Ascending aorta (tissue), 2 donors: ENCODE measurements around the gene ERVK3-1. TPM values are rescaled to one million over a fixed set of nuclear protein-coding genes. Genes with fewer than 3 reads are reported as not detected.

ENCODE experiments used
- DNase-seq, 2 donors: peaks; one replicate each; pipeline ENCODE4 v3.0.0-alpha.2; 2019; ENCODE audit warnings: low spot score in 2 of 2
- H3K27ac ChIP-seq, 2 donors: fragments of 200-600 bp; sonication (generic); one replicate each; pipeline ENCODE4 v1.5.1; 2016 to 2017; ENCODE audit warnings: mild to moderate bottlenecking in 1 of 2
- H3K27me3 ChIP-seq: fragments of 200-600 bp; sonication (generic); one replicate; pipeline ENCODE4 v1.5.1; 2017
- H3K36me3 ChIP-seq, 2 donors: fragments of 200-600 bp; sonication (generic); one replicate each; pipeline ENCODE4 v1.5.1; 2016
- H3K4me1 ChIP-seq, 2 donors: fragments of 200-600 bp; sonication (generic); one replicate each; pipeline ENCODE4 v1.5.1; 2016 to 2017; ENCODE audit warnings: mild to moderate bottlenecking in 1 of 2
- H3K4me3 ChIP-seq, 2 donors: fragments of 200-600 bp; sonication (generic); one replicate each; pipeline ENCODE4 v1.5.1; 2016 to 2017; ENCODE audit warnings: mild to moderate bottlenecking in 1 of 2
- H3K9me3 ChIP-seq, 2 donors: fragments of 200-600 bp; sonication (generic); one replicate each; pipeline ENCODE4 v1.5.1; 2016
- intact Hi-C: fragments of 100-400 bp; cut with DNase I; formaldehyde crosslinking; loops from one replicate; pipeline ENCODE4 v1.15.1; 2023
- total RNA-seq: library from RNA; depleted of rRNA; stranded (reverse); fragments of >200 nt; gene quantifications from one replicate; pipeline ENCODE4 v1.1.0, GENCODE V29; 2016
- TF ChIP-seq, protein P1 (sequence below), 3 experiments: fragments of 200-600 bp in 2 of 3; fragments of 450-650 bp in 1 of 3; sonication (generic) in 2 of 3; IDR thresholded peaks; one replicate each; pipeline ENCODE4 v1.5.1; 2016 to 2019; ENCODE audit warnings: antibody characterized with exemption in 3 of 3, mild to moderate bottlenecking in 1 of 3, moderate library complexity in 1 of 3

Gene ERVK3-1
- total RNA-seq, 1 donor from 2014 or later, result 35.0 TPM

- no peaks in the 10 kb centered on the region for H3K4me1 ChIP-seq
- H3K27me3 ChIP-seq, result no peaks in the 10 kb centered on the region
- TF ChIP-seq, protein P1, sequence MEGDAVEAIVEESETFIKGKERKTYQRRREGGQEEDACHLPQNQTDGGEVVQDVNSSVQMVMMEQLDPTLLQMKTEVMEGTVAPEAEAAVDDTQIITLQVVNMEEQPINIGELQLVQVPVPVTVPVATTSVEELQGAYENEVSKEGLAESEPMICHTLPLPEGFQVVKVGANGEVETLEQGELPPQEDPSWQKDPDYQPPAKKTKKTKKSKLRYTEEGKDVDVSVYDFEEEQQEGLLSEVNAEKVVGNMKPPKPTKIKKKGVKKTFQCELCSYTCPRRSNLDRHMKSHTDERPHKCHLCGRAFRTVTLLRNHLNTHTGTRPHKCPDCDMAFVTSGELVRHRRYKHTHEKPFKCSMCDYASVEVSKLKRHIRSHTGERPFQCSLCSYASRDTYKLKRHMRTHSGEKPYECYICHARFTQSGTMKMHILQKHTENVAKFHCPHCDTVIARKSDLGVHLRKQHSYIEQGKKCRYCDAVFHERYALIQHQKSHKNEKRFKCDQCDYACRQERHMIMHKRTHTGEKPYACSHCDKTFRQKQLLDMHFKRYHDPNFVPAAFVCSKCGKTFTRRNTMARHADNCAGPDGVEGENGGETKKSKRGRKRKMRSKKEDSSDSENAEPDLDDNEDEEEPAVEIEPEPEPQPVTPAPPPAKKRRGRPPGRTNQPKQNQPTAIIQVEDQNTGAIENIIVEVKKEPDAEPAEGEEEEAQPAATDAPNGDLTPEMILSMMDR (IDR thresholded peaks at IDR 0.05), result no peak
- peak overlapping the region; percentile 67 to 96 for H3K4me3 ChIP-seq
- peaks cover 16 to 61% of the 10 kb centered on the region in 2 donors for H3K9me3 ChIP-seq
- peak overlapping the region; percentile 77 to 92 for H3K27ac ChIP-seq
- H3K36me3 ChIP-seq, result peaks cover 4 to 26% of the 10 kb centered on the region in 2 donors
- intact Hi-C loops, result loop anchor here (1.0 kb wide), 3 partner anchors 27 to 95 kb away; partner anchors contain the start of genes ERVK3-1, ZNF274 and ZSCAN22
- DNase-seq, result no peak
Measured at GRCh38 chr19:58277748-58278540, 27.2 kb upstream of the ERVK3-1 start.

GRCh38 chr19:58278541-58279041, 26.6 kb upstream of the ERVK3-1 start, which contains the start of gene ZNF8:
ZNF8 (plus strand) TSS chr19:58278955; CDS start chr19:58279082, 127 bp downstream.
- TF ChIP-seq, protein P1 (IDR thresholded peaks at IDR 0.05), result peak in 1 of 3 experiments; percentile 14

GRCh38 chr19:58279042-58279924, 25.9 kb upstream of the ERVK3-1 start:
- peak; percentile 21 to 72 for DNase-seq
- peak overlapping the region; percentile 67 to 96 for H3K4me3 ChIP-seq
- no peaks in the 10 kb centered on the region for H3K4me1 ChIP-seq
- H3K36me3 ChIP-seq, result peaks cover 0 to 23% of the 10 kb centered on the region in 2 donors
- peaks cover 3 to 53% of the 10 kb centered on the region in 2 donors for H3K9me3 ChIP-seq
- TF ChIP-seq, protein P1 (IDR thresholded peaks at IDR 0.05), result no peak
- peak overlapping the region; percentile 77 to 92 for H3K27ac ChIP-seq
- no peaks in the 10 kb centered on the region for H3K27me3 ChIP-seq
- intact Hi-C loops, result no loop called here

More at GRCh38 chr19:58278541-58279041, 26.6 kb upstream of the ERVK3-1 start, which contains the start of gene ZNF8:
- intact Hi-C loops, result loop anchor here (1.0 kb wide), 3 partner anchors 27 to 95 kb away; partner anchors contain the start of genes ERVK3-1, ZNF274 and ZSCAN22
- DNase-seq, result peak; percentile 91 to 98
- peak within 1 kb of the TSS; percentile 67 to 96 for H3K4me3 ChIP-seq
- H3K36me3 ChIP-seq, result peaks cover 3 to 23% of the 10 kb centered on the region in 2 donors
- peak within 1 kb of the TSS; percentile 77 to 92 for H3K27ac ChIP-seq
- H3K27me3 ChIP-seq, result no peaks in the 10 kb centered on the region
- H3K9me3 ChIP-seq, result peaks cover 10 to 54% of the 10 kb centered on the region in 2 donors
- no peaks in the 10 kb centered on the region for H3K4me1 ChIP-seq

GRCh38 chr19:58279925-58280316, 25.3 kb upstream of the ERVK3-1 start:
- Histone ChIP-seq H3K36me3 (peaks cover 0 to 22% of the 10 kb centered on the region in 2 donors), H3K4me3 (peak overlapping the region; percentile 67 to 96), H3K9me3 (peaks cover 0 to 53% of the 10 kb centered on the region in 2 donors), H3K27ac (no peak overlapping the region), H3K27me3 (no peaks in the 10 kb centered on the region), H3K4me1 (no peaks in the 10 kb centered on the region)
- TF ChIP-seq, protein P1 (IDR thresholded peaks at IDR 0.05), result no peak
- DNase-seq, result no peak
- intact Hi-C loops, result no loop called here

DNA sequence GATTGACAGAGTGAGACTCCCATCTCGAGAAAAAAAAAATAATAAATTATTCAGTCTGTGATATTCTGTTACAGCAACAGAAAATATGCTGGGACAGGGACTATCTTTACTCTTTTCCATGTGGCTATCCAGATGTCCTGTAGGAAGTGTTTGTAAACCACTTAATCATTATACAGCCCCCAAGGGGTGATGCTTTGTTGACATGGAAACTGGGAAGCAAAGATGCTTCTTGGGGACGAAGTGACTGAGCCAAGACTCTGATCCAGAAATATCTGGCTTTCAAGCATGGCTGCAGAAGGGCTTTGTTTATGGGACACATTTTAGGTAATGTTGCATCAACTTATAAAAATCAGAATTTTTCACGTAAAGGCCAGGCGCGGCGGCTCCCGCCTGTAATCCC, 21.0 kb upstream of the ERVK3-1 start:
- Histone ChIP-seq H3K4me3 (no peak overlapping the region), H3K36me3 (peaks cover 41 to 56% of the 10 kb centered on the region in 2 donors), H3K4me1 (no peaks in the 10 kb centered on the region), H3K9me3 (peaks cover 2 to 66% of the 10 kb centered on the region in 2 donors), H3K27ac (no peak overlapping the region), H3K27me3 (no peaks in the 10 kb centered on the region)
- DNase-seq, result no peak
- TF ChIP-seq, protein P1 (IDR thresholded peaks at IDR 0.05), result no peak
- intact Hi-C loops, result no loop called here
